HepG2 (cell line): Measurements from ENCODE around the gene SIX3. TPM values are rescaled to one million over a fixed set of nuclear protein-coding genes. Genes with fewer than 3 reads are reported as not detected.

Experiments
- ADNP ChIP-seq: sonication (generic); formaldehyde crosslinking; IDR thresholded peaks from 2 replicates; pipeline ENCODE4 v1.4.0; 2020; ENCODE audit warnings: missing genetic modification reagents
- HCFC1 ChIP-seq: fragments of 150-350 bp; IDR thresholded peaks from 2 replicates; pipeline ENCODE4 v1.6.1; 2014; ENCODE audit warnings: low read depth, low read length
- IKZF4 ChIP-seq: sonication (generic); formaldehyde crosslinking; IDR thresholded peaks from 2 replicates; pipeline ENCODE4 v1.5.1; 2020; ENCODE audit warnings: borderline replicate concordance, mild to moderate bottlenecking, low read depth, missing genetic modification reagents; ENCODE audit errors: not compliant biosample characterization
- JUND ChIP-seq: sonication (generic); formaldehyde crosslinking; IDR thresholded peaks from 2 replicates; pipeline ENCODE4 v1.8.0; 2022; ENCODE audit warnings: mild to moderate bottlenecking, missing genetic modification reagents
- KLF11 ChIP-seq: IDR thresholded peaks from 2 replicates; pipeline ENCODE4 v1.6.1; 2016; ENCODE audit warnings: missing compliant biosample characterization
- KLF12 ChIP-seq: sonication (generic); formaldehyde crosslinking; IDR thresholded peaks from 2 replicates; pipeline ENCODE4 v1.4.0; 2020; ENCODE audit warnings: missing genetic modification reagents, borderline replicate concordance
- MAFF ChIP-seq: IDR thresholded peaks from 2 replicates; pipeline ENCODE4 v1.6.1; 2011; ENCODE audit warnings: low read depth, low read length, improper control_type of control experiment
- MIER3 ChIP-seq: IDR thresholded peaks from 2 replicates; pipeline ENCODE4 v1.6.1; 2016; ENCODE audit warnings: missing compliant biosample characterization, borderline replicate concordance
- NFYC ChIP-seq: IDR thresholded peaks from 2 replicates; pipeline ENCODE4 v1.6.1; 2016; ENCODE audit warnings: missing genetic modification reagents, missing compliant biosample characterization
- PHF5A ChIP-seq: IDR thresholded peaks from one replicate; pipeline ENCODE4 v1.6.1; 2018; ENCODE audit warnings: low read depth, missing genetic modification reagents; ENCODE audit not compliant: unreplicated experiment
- SOX5 ChIP-seq: IDR thresholded peaks from 2 replicates; pipeline ENCODE4 v1.6.1; 2016; ENCODE audit warnings: borderline replicate concordance
- TBX2 ChIP-seq: sonication (generic); formaldehyde crosslinking; IDR thresholded peaks from 2 replicates; pipeline ENCODE4 v1.5.0; 2020; ENCODE audit warnings: missing genetic modification reagents, mild to moderate bottlenecking, borderline replicate concordance
- ZNF20 ChIP-seq: sonication (generic); formaldehyde crosslinking; IDR thresholded peaks from 2 replicates; pipeline ENCODE4 v1.4.0; 2020; ENCODE audit warnings: mild to moderate bottlenecking, moderate library complexity, missing genetic modification reagents
- ZNF224 ChIP-seq: sonication (generic); formaldehyde crosslinking; IDR thresholded peaks from 2 replicates; pipeline ENCODE4 v1.5.0; 2020; ENCODE audit warnings: mild to moderate bottlenecking, missing genetic modification reagents
- ZNF256 ChIP-seq: sonication (generic); formaldehyde crosslinking; conservative IDR thresholded peaks from 2 replicates; pipeline ENCODE4 v1.4.0; 2020; ENCODE audit warnings: missing genetic modification reagents
- ZNF3 ChIP-seq: IDR thresholded peaks from 2 replicates; pipeline ENCODE4 v1.7.0; 2017; ENCODE audit warnings: inconsistent platforms
- ZNF720 ChIP-seq: sonication (generic); formaldehyde crosslinking; IDR thresholded peaks from 2 replicates; pipeline ENCODE4 v1.4.0; 2020; ENCODE audit warnings: missing genetic modification reagents
- polyA plus RNA-seq, 8 experiments: library from polyadenylated mRNA; depleted of rRNA in 3 of 8; stranded (reverse) in 7 of 8; unstranded in 1 of 8; fragments of >200 nt; fragmentation: Illumina TruSeq in 4 of 8; extraction: Trizol in 4 of 8; gene quantifications; 2 replicates each; pipeline versions ENCODE4 v1.2.1 to v1.2.3, GENCODE V29; 2011 to 2016; ENCODE audit warnings: low read depth in 4 of 8, missing spikeins in 1 of 8, mixed read lengths in 1 of 8; ENCODE audit not compliant: insufficient read depth in 1 of 8
- total RNA-seq, 5 experiments: library from RNA; depleted of rRNA; stranded (reverse); fragments of >200 nt; fragmentation: Illumina TruSeq; extraction: Trizol; gene quantifications; 2 replicates each; pipeline ENCODE4 v1.2.3, GENCODE V29; 2016; ENCODE audit warnings: low read depth in 1 of 5
- TF ChIP-seq, protein P1 (sequence below): sonication (generic); formaldehyde crosslinking; IDR thresholded peaks from 2 replicates; pipeline ENCODE4 v1.5.1; 2020; ENCODE audit warnings: missing genetic modification reagents, mild to moderate bottlenecking, borderline replicate concordance
- TF ChIP-seq, protein P2 (sequence below): sonication (generic); formaldehyde crosslinking; IDR thresholded peaks from 2 replicates; pipeline ENCODE4; 2020; ENCODE audit warnings: missing genetic modification reagents, mild to moderate bottlenecking, borderline replicate concordance
- TF ChIP-seq, protein P3 (sequence below): IDR thresholded peaks from 2 replicates; pipeline ENCODE4 v1.6.1; 2012; ENCODE audit warnings: low read depth, low read length, improper control_type of control experiment
- TF ChIP-seq, protein P4 (sequence below): sonication (generic); formaldehyde crosslinking; IDR thresholded peaks from 2 replicates; pipeline ENCODE4 v1.8.1; 2023; ENCODE audit warnings: missing genetic modification reagents, mild to moderate bottlenecking, borderline replicate concordance
- TF ChIP-seq, protein P5 (sequence below): sonication (generic); formaldehyde crosslinking; IDR thresholded peaks from 2 replicates; pipeline ENCODE4 v1.4.0; 2020; ENCODE audit warnings: mild to moderate bottlenecking, missing genetic modification reagents

The SIX3 gene
- total and polyA plus RNA-seq, 2 of the 13 experiments (the other 11 are each of a cell fraction or from before 2014, with no cell fraction given) = not detected

DNA sequence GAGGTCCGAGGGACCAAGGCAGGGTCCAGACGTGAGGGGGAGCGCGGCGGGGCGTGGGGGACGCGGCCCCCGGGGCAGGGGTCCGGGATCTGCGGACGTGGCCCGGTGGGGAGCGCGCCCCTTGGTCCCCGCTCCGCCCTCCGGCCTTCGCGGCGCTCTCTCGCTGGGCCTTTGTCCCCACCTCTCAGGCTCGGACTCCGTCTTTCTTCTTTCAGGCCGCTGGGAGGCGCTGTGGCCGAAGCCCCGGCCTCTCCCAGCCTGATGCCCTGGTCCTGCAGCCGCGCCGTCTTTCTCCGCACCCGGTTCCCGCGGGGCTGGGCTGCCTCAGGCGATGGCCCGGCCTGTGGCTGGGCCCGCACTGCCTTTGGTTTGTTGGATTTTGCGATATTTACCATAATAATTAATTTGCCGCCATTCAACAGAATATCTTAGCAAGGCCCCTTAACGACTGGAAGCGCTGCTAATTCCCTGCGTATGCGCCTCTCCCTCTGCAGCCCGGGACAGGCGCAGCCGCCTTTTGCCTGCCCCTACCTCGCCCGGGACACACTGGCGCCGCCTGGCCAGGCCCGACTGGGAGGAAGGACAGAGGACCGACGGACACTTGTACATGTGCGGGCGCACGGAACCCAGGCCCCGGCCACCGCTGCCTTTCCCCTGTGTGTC is 10.8 kb downstream of the SIX3 start (continued):
- TF ChIP-seq, protein P1, sequence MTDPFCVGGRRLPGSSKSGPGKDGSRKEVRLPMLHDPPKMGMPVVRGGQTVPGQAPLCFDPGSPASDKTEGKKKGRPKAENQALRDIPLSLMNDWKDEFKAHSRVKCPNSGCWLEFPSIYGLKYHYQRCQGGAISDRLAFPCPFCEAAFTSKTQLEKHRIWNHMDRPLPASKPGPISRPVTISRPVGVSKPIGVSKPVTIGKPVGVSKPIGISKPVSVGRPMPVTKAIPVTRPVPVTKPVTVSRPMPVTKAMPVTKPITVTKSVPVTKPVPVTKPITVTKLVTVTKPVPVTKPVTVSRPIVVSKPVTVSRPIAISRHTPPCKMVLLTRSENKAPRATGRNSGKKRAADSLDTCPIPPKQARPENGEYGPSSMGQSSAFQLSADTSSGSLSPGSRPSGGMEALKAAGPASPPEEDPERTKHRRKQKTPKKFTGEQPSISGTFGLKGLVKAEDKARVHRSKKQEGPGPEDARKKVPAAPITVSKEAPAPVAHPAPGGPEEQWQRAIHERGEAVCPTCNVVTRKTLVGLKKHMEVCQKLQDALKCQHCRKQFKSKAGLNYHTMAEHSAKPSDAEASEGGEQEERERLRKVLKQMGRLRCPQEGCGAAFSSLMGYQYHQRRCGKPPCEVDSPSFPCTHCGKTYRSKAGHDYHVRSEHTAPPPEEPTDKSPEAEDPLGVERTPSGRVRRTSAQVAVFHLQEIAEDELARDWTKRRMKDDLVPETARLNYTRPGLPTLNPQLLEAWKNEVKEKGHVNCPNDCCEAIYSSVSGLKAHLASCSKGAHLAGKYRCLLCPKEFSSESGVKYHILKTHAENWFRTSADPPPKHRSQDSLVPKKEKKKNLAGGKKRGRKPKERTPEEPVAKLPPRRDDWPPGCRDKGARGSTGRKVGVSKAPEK (CRISPR knock-in tag) = no peak
- TF ChIP-seq, protein P2, sequence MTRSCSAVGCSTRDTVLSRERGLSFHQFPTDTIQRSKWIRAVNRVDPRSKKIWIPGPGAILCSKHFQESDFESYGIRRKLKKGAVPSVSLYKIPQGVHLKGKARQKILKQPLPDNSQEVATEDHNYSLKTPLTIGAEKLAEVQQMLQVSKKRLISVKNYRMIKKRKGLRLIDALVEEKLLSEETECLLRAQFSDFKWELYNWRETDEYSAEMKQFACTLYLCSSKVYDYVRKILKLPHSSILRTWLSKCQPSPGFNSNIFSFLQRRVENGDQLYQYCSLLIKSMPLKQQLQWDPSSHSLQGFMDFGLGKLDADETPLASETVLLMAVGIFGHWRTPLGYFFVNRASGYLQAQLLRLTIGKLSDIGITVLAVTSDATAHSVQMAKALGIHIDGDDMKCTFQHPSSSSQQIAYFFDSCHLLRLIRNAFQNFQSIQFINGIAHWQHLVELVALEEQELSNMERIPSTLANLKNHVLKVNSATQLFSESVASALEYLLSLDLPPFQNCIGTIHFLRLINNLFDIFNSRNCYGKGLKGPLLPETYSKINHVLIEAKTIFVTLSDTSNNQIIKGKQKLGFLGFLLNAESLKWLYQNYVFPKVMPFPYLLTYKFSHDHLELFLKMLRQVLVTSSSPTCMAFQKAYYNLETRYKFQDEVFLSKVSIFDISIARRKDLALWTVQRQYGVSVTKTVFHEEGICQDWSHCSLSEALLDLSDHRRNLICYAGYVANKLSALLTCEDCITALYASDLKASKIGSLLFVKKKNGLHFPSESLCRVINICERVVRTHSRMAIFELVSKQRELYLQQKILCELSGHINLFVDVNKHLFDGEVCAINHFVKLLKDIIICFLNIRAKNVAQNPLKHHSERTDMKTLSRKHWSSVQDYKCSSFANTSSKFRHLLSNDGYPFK (CRISPR knock-in tag) = no peak
- no peak for TF ChIP-seq MAFF
- TF ChIP-seq, protein P3, sequence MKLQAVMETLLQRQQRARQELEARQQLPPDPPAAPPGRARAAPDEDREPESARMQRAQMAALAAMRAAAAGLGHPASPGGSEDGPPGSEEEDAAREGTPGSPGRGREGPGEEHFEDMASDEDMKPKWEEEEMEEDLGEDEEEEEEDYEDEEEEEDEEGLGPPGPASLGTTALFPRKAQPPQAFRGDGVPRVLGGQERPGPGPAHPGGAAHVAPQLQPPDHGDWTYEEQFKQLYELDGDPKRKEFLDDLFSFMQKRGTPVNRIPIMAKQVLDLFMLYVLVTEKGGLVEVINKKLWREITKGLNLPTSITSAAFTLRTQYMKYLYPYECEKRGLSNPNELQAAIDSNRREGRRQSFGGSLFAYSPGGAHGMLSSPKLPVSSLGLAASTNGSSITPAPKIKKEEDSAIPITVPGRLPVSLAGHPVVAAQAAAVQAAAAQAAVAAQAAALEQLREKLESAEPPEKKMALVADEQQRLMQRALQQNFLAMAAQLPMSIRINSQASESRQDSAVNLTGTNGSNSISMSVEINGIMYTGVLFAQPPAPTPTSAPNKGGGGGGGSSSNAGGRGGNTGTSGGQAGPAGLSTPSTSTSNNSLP = no peak
- TF ChIP-seq ZNF224 = no peak
- TF ChIP-seq, protein P4, sequence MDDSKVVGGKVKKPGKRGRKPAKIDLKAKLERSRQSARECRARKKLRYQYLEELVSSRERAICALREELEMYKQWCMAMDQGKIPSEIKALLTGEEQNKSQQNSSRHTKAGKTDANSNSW (CRISPR knock-in tag) = no peak
- no peak for TF ChIP-seq HCFC1
- no peak for TF ChIP-seq MIER3 (CRISPR knock-in tag)
- no peak for TF ChIP-seq PHF5A (CRISPR knock-in tag)
- no peak for TF ChIP-seq ZNF256 (CRISPR knock-in tag)
- no peak for TF ChIP-seq ZNF20 (CRISPR knock-in tag)
- no peak for TF ChIP-seq ZNF3 (CRISPR knock-in tag)
- TF ChIP-seq SOX5 (CRISPR knock-in tag) = peak; percentile 15; the same call in 1 of the 2 replicates
- no peak for TF ChIP-seq IKZF4
- TF ChIP-seq ADNP (CRISPR knock-in tag) = no peak
- TF ChIP-seq NFYC = no peak
- 0 out of 2 replicates have a peak, but pooled peaks have one; percentile 42 for TF ChIP-seq TBX2
- TF ChIP-seq ZNF720 (CRISPR knock-in tag) = no peak
- TF ChIP-seq JUND (CRISPR knock-in tag) = no peak
- TF ChIP-seq, protein P5, sequence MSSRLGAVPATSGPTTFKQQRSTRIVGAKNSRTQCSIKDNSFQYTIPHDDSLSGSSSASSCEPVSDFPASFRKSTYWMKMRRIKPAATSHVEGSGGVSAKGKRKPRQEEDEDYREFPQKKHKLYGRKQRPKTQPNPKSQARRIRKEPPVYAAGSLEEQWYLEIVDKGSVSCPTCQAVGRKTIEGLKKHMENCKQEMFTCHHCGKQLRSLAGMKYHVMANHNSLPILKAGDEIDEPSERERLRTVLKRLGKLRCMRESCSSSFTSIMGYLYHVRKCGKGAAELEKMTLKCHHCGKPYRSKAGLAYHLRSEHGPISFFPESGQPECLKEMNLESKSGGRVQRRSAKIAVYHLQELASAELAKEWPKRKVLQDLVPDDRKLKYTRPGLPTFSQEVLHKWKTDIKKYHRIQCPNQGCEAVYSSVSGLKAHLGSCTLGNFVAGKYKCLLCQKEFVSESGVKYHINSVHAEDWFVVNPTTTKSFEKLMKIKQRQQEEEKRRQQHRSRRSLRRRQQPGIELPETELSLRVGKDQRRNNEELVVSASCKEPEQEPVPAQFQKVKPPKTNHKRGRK = no peak
- no peak for TF ChIP-seq KLF11 (CRISPR knock-in tag)
- peak; percentile 68; the same call in 1 of the 2 replicates for TF ChIP-seq KLF12
